NAMALWA (cell line): ENCODE data around the gene APBA2.
"Not testable (repeated sequence)": the region's sequence is repeated elsewhere in the genome, so short reads cannot be mapped to it uniquely, and the experiment has no call there.

Source experiments
- DNase-seq: peaks from one replicate; pipeline ENCODE4 v3.0.0-alpha.2; 2015; ENCODE audit warnings: low spot score

APBA2 gene

DNA sequence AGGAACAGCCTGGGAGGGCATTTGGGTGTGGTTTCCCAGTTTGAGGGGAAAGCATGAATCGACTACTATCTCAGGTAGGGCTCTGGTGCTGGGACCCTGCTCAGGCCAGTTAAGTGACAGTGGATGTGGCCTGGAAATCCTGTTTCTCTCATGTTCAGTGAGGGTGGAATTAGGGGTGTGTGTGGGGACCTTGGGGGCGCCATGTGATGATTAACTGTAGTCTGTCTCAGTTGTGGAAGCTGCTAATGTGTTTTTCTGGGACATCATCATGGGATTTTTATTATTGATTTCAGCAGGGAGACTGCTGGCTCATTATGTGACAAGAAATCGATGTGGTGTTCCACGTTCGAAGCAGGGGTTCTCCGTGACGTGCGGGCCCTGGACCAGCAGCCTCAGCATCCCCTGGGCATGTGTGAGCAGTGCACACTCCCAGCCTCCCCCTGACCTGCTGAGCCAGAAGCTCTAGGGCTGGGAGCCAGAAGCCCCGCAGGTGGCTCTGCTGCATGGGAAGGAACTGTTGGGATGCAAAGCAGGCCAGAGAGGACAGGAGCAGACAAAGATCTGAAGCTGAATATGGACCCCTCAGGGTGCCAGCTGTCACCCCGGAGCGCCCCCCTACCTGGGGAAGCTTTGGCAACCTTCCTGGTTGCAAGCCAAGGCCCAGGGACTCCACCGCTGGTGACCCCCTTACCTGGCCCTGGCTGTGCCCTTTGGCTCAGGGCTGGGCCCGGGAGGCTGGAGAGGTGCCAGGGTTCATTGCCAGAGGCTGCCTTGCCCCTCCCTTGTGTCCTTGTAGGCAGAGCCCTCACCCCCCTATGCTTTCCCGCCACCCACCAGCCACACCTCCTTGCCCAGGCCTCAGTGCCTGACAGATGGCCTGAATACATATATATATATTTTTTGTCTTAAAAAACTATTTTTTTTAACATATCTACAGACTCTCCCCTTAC is 149.8 kb downstream of the APBA2 start:
- no peak for DNase-seq

- no peak for DNase-seq
These were observed 152.4 kb downstream of the APBA2 start for GRCh38 chr15:29037997-29038705.

DNA sequence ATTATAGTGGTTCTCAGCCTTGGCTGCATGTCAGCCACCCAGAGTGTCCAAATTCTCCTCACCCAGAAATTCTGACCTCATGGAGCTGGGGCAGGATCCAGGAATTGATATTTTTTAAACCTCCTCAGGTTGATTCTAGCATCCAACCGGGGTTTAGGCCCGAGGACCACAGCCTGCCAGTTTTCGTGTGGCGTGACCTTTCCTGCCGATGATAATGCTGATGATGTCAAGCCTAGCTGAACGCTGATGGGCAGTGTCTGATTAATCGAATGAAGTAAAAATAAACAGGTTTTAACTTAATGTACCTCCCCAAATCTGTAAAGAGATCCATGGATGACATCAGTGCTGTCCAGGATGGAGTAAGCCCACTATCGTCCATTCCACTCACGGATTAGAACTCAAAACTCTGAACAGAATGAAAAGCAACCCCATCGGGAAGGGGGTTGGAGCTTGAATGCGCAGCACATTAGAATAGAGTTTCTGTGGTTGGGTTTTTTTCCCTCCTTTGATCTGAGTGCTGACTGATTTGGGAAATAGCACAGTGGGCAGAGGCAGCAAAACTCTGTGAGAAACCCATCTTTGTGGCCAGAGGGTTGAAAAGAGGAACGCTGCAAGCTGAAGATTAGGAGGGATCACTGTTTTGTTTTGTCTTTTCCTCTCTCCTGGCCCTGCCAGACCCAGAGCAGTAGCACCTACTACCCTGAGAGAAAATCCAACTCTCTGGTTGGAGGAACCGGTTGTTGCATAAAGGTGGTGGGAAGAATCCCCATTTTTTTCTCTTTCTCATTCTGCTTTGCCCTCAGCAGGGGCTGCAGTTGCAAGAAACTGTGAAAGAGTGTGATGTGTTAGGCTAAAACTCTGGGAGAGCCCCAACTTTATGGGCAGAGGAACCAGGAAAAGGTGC is 153.9 kb downstream of the APBA2 start:
- DNase-seq, result no peak

GRCh38 chr15:29040370-29040751 is 154.6 kb downstream of the APBA2 start:
- DNase-seq, result no peak

- DNase-seq, result no peak
These were observed 158.1 kb downstream of the APBA2 start for GRCh38 chr15:29043736-29044502.

GRCh38 chr15:29044503-29044901 is 158.7 kb downstream of the APBA2 start:
- no peak for DNase-seq

- DNase-seq, result not testable (repeated sequence)
These were observed 159.4 kb downstream of the APBA2 start for GRCh38 chr15:29045161-29045560.

GRCh38 chr15:29045717-29046116 is 159.9 kb downstream of the APBA2 start:
- no peak for DNase-seq

GRCh38 chr15:29046281-29046810 is 160.6 kb downstream of the APBA2 start:
- DNase-seq, result no peak

DNA sequence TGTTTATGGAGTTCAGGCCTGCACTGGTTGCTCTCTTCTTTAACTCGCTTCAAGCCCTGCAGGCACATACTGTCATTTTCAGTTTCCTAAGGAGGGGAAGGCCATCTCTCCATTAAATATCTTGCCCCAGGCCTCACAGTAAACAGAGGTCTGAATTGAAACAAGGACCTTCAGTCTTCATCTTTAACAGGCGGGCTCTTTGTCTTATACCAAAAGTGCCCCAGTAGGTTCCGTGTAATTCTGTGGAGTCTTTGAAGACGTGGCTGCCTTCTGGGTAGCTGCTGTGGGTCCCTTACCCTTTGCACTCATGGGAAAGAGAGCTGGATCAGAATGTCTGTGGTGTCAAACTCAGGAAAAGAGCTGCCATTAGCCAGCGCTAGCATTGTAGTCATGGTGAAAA is 161.2 kb downstream of the APBA2 start:
- DNase-seq, result no peak

- no peak for DNase-seq
These were observed 162.2 kb downstream of the APBA2 start for GRCh38 chr15:29048011-29048410.

DNA sequence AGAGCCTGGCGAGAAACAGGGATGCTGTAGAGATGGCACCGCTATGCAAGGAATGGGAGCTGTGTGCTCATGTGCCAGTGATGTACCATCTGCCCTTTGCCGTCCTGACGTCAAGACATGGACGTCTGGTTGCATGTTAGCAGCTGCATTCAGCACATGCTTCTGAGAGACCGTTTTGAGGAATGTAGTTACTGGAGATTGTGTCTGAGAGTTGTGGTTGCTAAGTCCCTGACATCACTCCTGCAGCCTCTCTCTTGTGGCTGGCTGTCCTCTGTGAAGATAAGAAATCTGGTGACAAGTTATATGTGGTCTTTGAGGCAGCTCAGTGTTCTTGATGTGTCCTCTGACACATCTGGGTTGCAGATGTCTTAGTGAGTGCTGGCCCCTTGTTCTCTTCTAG is 165.1 kb downstream of the APBA2 start:
- no peak for DNase-seq

DNA sequence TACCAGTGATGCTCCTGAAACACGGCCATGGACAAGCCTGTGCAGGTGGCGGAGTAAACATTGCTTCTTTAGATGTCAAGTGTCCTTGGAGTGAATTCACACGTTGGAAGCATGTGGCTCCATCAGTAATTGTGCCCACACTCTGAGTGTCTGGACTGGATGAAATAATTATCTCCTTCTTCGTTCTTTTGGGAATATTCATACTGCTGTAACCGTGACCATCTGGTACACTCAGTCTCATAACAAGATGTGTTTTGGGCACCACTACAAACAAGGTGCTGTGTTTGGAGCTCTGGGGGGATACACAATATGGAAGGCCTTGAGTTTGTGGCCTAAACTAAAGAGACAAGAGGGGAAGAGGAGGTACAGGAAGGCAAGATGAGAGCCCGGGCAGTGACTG is 165.6 kb downstream of the APBA2 start:
- DNase-seq, result no peak

DNA sequence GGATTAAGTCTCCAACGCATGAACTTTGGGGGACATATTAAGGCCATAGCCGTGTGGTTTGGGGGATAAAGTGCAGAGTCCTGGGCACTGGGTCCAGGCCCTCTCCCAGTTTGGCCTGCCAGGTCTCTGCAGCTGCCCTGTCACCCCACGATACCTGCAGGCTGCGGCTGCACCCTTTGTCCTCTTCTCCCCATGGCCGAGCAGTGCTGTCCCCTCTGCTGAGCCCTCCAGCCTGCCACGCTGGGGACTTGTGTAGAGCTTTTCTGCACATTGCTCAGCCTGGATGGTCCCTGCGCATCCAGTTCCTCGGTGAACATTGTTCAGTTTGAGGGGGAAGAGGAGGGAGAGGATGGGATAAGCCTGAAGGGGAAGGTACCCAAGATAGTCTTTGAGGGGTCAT is 167.2 kb downstream of the APBA2 start:
- DNase-seq, result no peak

- DNase-seq, result no peak
These were observed 167.9 kb downstream of the APBA2 start for GRCh38 chr15:29053661-29054131.

GRCh38 chr15:29054171-29055045 is 168.6 kb downstream of the APBA2 start:
- no peak for DNase-seq

DNA sequence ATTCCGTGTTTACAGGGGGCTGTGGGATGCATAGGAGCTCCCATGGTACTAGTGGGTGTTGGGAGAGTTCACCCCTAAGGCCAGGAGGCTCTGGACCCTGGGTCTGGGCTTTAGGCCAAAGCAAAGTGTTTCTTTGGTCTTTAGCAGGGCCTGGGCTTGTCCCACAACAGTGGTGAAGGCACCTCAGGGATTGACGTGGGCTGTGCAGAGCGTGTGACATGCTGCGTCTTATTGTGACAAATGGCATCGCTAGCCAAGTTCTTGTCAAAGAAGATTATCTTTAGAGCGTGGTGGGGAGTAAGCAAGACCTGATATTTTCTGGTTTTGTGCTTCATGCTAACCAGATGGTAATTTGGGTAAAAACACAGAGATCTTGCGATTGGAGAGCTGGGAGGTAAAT is 170.1 kb downstream of the APBA2 start:
- DNase-seq, result no peak

GRCh38 chr15:29056839-29057450 is 171.2 kb downstream of the APBA2 start:
- DNase-seq, result no peak

DNA sequence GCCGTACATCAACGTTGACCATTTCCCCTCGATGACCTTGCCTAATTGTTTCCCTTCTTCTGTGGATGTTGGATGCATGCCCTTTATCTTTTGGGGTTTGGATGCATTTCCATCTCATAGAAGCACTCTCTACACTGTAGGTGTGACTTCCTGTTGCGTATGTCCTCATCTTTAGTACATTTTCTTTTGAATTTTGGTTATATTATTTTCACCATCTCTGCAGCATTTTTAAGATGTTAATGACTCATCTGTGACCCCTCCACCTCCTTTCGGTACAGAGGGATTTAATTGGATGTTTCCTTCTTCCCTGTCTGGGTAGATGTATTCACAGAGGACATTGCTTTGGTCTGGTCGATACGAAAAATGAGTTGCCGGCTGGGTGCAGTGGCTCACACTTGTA is 172.1 kb downstream of the APBA2 start:
- no peak for DNase-seq
